Uterus (tissue), 2 donors: ENCODE measurements around the gene SNTN.

Experiments
- CTCF ChIP-seq, 4 experiments: fragments of 200-600 bp in 2 of 4; fragments of 450-650 bp in 2 of 4; sonication (generic) in 2 of 4; IDR thresholded peaks; one replicate each; pipeline ENCODE4 v1.5.1; 2016 to 2019; ENCODE audit warnings: antibody characterized with exemption in 4 of 4, mild to moderate bottlenecking in 2 of 4, moderate library complexity in 1 of 4
- POLR2A ChIP-seq, 2 donors: fragments of 450-650 bp; IDR thresholded peaks; one replicate each; pipeline ENCODE4 v1.6.1; 2016; ENCODE audit warnings: antibody characterized with exemption in 2 of 2, mild to moderate bottlenecking in 1 of 2, moderate library complexity in 1 of 2

- TF ChIP-seq CTCF (IDR thresholded peaks at IDR 0.05) (no peak), POLR2A (IDR thresholded peaks at IDR 0.05) (no peak)
Measured at GRCh38 chr3:63656786-63657185, 4.3 kb downstream of the SNTN start.
